Daoy (cell line): ENCODE data around the gene ITGA3. TPM values are rescaled to one million over a fixed set of nuclear protein-coding genes. Genes with fewer than 3 reads are reported as not detected.
"Not testable (repeated sequence)": the region's sequence is repeated elsewhere in the genome, so short reads cannot be mapped to it uniquely, and the experiment has no call there.

Experiments used
- DNase-seq: peaks from one replicate; pipeline ENCODE4 v3.0.0-alpha.2; 2015; ENCODE audit warnings: low read depth
- total RNA-seq: library from RNA; depleted of rRNA; stranded (reverse); fragments of >200 nt; shearing (Covaris generic); gene quantifications from 2 replicates; pipeline ENCODE4 v1.2.3, GENCODE V29; 2014

ITGA3 gene
- total RNA-seq, 1 experiment from 2014 or later = 70.8 TPM

DNA sequence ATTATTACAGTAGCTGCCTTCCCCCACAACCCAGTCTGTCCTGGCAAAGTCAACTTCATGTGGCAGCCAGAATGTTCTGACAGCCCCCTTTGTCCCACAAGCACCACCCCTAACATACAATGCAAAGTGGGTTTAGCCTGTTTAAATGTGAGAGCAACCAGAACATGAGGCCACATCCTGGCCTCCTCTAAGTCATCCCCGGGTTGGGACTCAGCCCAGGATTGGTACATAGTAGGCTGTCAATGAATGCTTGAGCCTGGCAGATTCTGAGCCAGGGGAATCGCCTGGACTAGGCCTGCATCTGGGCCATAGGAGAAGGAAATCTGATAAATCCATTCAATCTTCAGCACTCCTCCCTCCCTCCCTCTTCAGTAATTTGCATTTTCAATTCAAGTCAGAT, 4.3 kb upstream of the ITGA3 start:
- no peak for DNase-seq

DNA sequence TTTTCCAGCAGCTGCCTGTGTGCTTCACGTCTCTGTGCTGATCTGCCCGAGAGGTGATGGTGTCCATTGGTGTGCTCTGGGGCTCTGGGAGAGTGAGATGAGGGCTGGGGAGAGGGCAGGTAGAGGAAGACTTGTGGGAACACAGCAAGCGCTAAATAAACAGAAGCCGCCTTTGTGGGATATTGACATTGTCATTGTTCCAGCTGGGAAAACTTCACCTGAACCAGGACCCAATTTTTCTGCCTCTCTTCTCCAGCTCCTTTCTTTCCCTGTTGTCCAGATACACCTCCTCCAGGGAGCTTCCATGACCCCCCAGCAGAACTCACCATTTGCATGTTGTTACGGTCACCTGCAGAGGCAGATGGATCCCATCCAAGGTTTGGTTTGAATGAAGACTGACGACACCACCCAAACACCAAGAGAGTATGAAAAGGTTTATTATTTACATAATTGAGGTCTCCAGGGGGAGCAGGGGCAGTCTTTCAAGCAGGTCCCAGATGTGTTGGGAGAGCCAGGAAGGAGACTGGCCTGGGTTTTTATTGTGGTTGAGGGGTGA, 3.6 kb upstream of the ITGA3 start:
- no peak for DNase-seq

DNA sequence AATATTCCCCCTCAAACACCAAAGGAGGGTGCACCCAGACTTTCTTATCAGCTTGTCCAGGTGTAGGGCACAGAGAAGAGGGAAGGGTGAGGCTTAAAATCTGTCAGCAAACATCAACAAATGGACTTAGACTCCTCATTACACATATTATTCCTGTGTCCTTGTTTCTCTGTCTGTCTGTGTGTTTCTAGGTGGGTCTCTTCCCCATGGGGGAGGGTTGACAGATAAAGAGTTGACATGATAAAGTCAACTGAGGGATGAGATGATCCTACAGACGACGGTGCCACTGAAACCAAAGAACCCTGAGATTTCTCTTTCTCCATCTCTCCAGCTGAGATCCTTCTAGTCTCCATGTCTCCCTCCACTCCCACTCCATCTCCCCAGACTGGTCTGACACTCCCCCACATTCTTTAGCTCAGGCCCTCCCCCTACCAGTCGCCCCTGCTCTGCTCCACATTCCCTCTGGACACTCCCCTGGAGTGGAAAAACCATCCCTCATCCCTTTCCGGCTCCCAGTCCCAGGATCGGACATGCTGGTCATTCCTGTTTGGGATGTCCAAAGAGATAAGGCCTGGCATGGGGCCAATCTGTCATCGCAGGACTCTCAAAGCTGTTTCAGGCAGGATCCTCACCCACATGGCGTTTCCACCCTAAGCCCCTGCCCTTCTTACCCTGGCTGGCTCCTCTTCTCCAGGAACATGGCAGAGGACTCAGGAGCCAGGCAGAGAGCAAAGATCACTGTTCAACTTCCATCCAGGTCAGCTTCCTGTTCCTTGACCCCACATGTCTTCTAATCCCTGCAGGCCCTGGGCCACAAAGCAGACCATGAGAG, 2.9 kb upstream of the ITGA3 start:
- DNase-seq = no peak

DNA sequence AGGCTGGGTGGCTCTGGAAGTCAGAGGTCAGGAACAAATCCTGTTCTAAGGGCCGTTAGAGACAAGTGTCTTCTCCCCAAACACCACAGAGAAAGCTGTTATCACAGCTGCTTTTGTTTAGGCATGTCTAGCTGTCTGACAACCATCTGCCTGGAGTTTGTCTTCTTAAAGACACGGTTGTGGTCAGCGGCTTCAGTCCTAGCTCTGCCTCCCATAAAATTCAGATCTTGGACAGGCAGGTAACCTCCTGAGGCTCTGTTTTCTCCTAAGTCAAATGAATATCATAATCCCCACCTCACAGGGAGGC, 2.3 kb upstream of the ITGA3 start:
- DNase-seq = no peak

DNA sequence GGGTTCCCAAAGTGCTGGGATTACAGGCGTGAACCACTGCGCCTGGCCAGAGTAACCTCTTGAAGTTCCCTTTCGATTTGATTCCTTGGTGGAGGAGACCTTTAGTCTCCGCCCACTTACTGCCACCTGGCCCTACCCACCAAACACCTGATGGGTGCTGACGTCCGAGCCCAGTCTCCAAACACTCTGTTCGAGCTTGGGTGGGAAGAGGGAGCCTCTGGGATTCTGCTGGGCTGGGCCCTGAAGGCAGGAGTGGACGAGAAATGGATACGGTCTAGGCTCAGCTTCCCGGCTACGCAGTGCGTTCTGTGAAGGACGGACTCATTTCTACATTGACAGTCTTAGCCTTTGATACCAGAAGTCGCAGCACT, 870 bp upstream of the ITGA3 start:
- DNase-seq = peak; percentile 57

DNA sequence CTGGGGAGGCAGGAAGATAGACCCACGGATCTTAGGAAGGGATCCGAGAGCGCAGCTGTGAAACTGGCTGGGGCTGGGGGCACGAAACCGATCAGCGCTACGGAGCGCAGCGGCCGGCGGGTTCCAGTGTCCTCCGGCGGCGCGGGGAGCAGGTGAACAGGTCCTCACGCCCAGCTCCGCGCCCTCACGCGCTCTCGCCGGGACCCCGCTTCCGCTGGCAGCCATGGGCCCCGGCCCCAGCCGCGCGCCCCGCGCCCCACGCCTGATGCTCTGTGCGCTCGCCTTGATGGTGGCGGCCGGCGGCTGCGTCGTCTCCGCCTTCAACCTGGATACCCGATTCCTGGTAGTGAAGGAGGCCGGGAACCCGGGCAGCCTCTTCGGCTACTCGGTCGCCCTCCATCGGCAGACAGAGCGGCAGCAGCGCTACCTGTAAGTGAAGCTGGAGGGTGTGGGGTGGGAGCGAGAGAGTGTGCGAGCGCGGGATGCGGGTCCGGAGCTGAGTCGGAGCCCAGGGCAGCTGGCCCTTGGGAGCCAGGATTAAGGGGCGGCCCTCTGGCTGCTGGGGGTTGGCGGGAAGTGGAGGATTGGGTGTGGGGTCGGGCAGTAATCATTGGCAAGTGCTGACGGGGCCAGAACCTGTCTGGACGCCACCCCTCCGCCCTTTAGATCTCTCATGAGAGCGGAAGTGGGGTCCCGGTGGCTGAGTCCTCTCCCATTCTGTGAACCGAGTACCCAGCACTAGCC, 479 bp downstream of the ITGA3 start:
- DNase-seq = peak; percentile 71

DNA sequence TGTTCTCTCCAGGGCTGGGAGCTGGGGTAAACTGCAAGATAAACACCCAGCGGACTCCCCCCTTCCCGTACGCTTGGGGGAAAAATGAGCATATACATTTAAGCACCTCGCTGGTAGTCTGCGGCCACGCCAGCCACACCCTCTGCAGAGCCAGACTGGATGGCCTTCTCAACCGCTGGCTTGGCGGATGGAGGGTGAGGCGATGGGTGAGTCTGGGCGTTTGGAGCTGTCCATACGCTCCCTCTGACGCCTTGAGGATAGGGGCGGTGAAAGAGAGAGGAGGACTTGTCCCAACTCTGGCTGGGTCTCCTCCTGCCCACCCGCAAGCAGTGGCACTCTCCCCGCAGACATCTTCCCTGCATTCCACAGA, 1.0 kb downstream of the ITGA3 start:
- DNase-seq = peak; percentile 57

DNA sequence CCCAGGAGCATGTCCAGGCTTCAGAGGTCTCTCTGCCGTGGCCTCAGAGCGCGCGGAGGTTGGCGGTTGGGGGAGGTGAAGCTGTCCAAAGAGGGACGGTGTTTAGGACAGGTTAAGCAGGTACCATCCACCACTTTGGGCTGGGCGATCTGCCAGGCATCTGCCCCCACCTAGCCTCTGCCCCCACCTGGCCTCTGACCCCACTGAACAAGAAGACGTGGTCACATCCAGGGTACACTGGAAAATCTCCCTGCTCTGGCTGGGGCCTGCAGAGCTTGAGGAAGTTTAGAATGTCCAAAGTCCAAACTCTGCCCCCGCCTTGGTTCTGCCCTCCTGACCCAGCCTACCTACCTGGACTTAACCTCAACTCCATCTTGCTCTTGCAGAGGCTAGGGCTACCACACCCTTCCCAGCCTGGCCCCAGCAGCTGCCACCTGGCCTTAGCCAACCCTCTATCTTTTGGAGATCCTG, 1.6 kb downstream of the ITGA3 start:
- DNase-seq = no peak

DNA sequence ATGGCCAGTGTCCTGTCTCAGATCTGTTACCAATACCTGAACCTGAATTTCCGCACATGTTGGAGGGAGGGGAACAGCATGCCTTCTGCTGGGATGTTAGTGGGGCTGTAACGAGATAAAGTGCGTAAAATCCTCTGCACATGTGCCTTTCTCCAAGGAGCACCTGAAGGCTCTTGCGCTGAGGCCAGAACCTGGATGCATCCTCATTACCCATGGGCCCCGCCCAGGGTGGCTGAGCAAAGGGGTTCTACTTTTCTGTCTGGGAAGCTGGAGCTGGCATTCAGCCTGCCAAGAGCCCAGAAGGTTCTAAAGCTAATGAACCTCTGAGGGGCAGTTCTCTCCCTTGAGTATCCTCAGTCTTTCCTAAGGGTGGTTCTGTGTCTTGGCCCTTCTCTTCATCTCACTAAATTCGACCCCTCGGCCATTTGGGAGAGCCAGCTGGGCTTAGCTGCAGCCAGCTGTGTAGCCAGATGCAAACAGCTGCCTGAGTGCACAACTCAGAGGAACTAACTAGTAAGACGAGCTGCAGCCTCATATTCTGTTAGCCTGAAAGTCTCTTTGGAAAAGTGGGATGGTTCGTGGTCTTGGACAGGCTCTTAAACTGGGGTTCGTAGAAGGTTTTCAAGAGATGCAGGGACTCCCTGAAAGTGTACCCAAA, 2.5 kb downstream of the ITGA3 start:
- no peak for DNase-seq

DNA sequence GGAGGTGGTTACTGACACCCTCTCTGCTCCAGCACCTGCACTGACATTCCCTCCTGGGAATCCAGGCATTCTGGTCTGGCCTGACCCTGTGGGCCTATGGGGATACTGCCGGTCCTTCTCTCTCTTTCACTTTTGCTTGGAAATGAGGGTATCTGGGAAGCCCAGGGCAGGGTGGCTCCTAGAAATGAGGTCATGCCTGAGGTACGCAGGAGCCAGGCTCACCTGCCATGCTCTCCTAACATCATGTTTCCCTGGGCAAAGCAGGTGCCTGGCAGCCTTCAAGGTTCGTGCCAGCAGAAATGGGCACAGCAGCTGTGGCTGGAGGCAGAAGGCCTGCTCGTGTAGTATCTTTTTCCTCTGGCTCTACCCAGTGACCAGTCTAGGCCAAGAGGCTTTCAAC, 3.3 kb downstream of the ITGA3 start:
- no peak for DNase-seq

DNA sequence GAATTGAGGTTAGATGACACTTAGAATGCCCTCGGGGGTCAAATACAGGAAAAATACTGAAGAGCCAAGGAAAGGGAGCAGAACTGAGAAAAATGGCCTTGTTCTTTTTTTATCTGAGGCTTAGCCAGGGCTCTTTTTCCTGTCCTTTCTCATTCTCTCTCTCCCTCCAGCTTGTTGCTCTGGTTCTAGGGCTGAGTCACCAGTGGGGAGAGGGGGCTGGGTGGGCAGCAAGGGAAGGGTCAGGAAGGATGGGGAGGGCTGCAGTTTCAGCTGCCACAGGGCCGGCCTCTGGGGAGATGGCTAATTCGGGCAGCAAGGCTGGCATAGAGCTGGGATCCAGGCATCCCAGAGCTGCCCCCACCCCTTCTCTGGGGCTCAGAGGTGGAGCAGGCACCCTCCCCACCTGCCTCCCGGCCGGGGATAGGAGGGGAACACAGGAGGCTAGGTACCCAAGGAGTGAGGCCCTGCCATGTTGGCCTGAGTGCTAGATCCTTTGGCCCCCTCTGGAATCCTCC, 3.9 kb downstream of the ITGA3 start:
- no peak for DNase-seq

DNA sequence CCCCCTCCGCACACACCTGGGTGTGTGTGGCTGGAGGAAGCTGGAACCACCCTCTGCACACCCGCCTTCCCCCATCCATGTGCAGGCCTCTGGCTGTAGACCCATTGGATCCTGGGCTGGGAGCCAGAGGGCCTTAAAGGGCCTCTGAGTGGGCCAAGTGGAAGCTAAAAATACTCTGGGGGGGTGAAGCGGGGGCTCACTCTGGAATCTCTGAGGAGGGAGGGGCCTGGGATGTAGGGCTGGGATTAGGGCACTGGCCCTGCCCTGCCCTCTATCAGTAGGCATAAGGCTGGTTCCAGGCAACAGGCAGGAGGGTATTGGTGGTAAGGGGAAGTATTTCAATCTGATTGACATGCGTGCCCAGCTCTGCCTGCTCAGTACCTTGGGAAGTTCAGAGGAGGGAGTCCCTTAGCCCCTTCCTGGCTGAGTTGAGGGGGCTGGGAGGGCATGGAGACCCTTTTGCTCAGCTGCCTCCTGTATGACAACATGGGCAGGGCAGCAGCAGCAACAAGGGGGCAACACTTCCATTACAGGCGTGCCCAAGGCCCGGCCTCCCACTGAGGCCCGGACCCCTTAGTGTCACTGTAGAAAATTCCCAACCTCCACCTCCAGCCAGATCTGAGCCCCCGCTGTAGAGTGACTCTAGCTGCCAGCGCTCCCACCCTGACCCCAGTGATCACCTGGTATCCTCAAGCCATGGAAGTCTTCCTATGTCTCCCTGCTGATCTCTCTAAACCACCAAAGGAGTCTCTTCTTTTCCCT, 5.2 kb downstream of the ITGA3 start:
- DNase-seq = no peak

DNA sequence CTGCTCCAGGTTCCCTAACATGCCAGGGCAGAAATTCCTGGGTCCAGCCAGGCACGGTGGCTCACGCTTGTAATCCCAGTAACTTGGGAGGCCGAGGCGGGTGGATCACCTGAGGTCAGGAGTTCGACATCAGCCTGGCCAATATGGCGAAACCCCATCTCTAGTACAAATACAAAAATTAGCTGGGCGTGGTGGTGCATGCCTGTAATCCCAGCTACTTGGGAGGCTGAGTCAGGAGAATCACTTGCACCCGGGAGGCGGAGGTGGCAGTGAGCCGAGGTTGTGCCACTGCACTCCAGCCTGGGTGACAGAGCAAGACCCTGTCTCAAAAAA, 5.8 kb downstream of the ITGA3 start:
- DNase-seq = not testable (repeated sequence)

DNA sequence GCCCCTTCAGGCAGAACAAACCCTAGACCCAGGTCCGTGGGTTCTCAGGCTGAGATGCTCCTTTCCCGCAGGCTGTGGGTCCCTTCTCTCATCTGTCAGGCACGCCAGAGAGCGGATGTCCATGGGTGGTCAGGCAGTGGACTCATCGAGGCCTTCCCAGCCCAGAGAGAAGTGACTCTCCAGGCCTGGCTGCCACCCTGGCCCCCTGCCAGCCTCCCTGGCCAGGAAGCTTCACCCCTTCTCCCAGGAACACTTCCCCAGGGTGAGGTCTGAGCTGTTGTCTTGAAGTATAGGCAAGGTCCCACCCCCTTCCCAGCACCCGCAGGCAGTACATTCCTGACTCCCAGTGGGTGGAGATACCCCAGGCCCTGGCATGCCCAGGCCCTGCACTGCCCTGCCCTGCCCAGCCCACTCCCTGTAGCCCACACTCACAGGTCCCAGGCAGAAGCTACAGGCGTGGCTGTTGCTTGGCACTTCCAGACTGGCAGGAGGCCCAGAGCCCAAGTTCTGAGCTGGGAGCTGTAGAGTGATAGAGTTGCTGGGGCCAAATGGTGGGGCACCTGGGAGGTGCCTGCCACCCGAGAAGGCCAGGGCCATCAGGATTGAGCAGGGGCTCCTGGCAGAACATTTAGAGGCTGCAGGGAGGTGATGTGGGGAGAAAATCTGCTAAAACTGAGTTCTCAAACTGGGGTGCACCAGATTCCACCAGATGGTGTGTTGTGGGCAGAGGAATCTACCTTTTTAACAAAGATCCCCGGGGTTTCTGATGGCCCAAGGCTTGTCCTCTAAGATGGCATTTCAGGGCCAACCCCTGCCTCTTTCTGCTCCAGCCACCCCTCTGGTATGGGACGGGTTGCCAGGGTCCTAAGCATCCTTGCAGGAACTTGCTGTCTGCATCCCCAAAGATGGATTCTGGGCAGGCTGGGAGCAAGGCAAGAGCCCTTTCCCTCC, 6.7 kb downstream of the ITGA3 start:
- peak; percentile 95 for DNase-seq

DNA sequence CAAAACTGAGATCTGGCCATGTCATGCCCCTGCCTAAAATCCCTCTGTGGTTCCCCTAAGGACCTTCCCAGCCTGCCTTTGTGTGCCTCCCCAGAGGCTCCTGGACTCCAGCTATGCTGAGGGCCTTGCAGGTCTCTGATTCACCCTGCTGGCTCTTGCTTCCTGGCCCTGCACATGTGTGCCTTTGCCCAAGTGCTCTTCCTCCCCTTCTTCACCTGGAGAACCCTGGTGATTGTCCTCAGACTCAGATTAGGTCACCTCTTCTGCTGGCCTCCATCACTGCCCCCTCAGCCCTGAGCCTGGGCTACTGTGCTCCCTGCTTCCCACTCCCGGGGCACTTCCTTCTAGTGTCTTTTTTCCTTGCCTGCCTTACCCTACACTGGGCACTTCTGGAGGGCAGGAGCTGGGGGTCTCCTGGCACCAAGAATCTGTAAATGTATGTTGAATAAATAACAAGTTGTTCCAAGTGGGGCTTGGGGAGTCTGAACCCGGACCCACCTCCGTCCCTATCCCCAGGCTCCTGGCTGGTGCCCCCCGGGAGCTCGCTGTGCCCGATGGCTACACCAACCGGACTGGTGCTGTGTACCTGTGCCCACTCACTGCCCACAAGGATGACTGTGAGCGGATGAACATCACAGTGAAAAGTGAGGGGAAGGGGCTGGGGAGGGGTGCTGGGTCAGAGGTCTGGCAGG, 7.8 kb downstream of the ITGA3 start:
- peak; percentile 64 for DNase-seq

DNA sequence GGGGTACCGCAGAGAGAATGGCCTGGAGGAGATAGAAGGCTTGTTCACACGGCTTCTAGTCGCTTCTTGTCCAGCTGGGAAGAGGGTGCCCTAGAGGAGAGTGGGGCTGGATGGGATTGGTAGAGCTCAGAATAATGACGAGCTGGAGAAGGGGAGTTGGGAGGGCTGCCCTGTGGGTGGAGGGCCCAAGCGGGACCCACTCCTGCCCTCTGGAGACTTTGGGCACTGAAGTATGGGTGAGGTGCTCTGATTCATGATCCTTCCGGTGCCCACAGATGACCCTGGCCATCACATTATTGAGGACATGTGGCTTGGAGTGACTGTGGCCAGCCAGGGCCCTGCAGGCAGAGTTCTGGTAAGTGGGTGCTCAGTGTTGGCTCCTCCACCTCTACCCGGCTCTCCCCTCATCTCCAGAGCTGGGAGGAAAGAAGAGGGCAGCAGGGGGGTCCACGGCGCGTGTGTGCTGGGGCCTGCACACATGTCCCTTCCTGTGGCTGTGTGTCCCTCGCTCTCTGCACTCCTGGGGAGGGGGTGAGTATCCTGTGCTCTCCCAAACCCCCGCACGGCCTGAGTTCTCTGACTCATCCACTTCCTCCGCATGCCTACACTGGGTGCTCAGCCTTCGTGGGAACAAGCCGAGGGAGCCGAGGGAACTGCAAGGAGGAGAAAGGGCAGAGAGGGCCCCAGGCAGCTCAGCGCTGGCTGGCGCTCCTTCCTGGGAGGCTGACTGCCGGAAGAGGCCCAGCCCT, 8.5 kb downstream of the ITGA3 start:
- DNase-seq = peak; percentile 98

DNA sequence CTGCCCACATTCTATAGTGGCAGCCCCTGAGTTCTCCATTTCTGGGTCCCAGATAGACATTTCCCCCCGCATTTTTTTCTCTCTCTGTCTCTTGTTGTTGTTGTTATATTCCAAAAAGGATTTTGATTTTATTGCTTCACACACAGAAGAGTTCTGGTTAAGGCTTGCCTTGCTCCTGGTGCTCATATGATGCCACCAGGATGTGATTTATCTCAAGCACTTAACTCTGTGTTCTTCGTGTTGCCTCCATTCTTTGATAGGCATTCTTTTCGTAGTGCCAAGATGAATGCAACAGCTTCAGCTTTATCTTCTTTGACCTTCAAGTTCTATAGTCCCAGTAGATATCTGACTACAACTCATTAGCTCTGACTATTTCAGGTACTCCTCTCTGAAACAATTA, 9.1 kb downstream of the ITGA3 start:
- DNase-seq = no peak

DNA sequence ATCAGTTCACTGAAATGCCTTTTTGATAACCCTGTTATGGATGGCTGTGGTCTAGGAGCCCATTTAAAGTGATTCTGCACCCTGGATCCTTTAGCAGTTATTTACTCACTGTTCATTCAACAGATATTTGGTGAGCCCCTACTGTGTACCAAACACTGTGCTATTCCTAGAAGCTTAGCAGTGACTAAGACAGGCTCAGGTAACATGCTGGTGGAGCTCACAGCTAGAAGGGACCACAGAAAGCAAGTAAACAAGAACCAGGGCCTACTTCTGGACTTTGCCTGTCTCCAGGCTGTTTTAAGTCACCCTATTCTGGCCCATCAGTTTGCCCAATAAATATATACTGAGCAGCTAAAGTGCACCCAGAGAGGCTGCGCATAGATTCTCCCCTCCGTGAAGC, 11.1 kb downstream of the ITGA3 start:
- DNase-seq = no peak

DNA sequence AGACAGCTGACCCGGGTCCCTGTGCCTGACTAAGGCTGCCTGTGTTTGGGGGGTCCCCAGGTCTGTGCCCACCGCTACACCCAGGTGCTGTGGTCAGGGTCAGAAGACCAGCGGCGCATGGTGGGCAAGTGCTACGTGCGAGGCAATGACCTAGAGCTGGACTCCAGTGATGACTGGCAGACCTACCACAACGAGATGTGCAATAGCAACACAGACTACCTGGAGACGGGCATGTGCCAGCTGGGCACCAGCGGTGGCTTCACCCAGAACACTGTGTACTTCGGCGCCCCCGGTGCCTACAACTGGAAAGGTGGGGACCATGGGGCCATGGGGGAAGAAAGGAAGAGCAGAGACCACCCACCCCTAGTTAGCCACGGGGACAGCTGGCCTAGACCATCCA, 12.1 kb downstream of the ITGA3 start:
- no peak for DNase-seq
